HG03432 (cell line): ENCODE data around the gene BARHL1.
"Not testable (repeated sequence)": the region's sequence is repeated elsewhere in the genome, so short reads cannot be mapped to it uniquely, and the experiment has no call there.

Experiments used
- ATAC-seq: cut with Tn5 transposase; IDR thresholded peaks from one replicate; pipeline ENCODE4 v1.9.1; 2021; ENCODE audit warnings: mild to moderate bottlenecking, moderate library complexity; ENCODE audit not compliant: unreplicated experiment

The BARHL1 gene

DNA sequence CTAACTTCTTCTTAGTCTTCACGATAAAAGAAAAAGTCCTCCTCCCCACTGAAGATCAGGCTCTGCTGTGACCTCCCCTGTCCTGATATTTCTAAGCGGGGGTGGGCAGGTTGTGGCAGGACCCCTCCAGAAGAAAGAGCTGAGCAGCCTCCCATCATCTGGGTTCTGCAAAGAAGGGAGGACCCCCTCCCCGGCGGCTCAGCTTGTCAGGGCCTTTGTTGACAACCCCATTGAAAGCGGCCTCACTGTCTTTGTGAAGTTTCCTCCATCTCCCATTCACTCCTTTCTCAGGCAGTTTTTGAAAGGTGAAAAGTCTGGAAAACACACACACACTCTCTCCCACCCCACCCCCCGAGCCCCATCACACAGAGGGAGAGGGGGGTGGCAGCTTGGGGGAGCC is 26.2 kb upstream of the BARHL1 start:
- no peak for ATAC-seq

DNA sequence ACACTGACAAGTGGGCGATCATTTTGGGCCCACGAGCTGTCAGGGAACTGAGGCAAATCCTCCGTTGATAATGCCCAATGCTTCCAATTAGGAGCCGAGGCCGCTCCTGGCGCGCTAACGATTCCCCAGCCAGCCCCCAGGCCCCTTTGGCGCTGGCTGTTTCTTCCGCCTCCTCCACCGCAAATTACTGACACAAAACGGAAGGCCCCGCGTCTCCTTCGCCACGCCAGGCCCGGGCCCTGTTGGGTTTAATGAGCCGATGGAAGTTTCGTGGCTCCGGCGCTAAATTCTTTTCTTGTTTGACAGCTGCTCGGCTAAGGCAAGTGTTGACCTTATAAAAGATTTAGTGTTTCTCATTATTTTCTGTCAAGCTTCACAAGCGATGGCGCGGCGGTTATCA is 25.7 kb upstream of the BARHL1 start:
- no peak for ATAC-seq

DNA sequence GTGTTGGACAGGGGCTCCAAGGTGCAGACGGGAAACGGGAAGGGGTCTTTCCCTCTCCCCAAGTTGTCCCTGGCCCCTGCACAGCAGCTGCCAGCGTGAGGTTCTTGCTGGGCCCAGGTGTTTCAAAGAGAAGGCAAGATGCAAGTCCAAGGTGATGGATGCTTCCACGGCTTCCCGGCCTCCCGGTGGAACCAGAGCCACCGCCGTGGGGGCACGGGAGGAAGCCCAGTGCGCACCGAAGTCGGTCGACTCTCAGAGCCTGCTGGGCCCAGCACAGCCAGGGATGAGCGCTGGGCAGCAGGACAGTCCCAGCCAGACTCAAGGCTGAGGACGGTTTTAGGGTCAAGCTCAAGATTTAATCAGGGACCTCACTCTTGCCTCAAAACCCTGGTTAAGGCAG is 25.2 kb upstream of the BARHL1 start:
- no peak for ATAC-seq

DNA sequence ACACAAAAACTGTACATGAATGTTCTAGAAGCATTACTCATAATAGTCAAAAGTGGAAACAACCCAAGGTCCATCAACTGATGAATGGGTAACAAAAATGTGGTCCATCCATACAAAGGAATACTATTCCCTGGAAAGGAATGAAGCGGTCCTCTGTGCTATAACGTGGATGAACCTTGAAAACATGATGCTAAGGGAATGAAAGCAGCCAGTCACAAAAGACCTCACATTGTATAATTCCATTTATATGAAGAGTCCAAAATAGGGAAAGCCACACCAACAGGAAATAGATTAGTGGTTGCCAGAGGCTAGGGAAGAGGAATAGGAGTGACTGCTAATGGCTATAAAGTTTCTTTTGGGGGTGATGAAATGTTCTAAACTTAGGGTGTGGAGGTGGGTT is 22.7 kb upstream of the BARHL1 start:
- no peak for ATAC-seq

DNA sequence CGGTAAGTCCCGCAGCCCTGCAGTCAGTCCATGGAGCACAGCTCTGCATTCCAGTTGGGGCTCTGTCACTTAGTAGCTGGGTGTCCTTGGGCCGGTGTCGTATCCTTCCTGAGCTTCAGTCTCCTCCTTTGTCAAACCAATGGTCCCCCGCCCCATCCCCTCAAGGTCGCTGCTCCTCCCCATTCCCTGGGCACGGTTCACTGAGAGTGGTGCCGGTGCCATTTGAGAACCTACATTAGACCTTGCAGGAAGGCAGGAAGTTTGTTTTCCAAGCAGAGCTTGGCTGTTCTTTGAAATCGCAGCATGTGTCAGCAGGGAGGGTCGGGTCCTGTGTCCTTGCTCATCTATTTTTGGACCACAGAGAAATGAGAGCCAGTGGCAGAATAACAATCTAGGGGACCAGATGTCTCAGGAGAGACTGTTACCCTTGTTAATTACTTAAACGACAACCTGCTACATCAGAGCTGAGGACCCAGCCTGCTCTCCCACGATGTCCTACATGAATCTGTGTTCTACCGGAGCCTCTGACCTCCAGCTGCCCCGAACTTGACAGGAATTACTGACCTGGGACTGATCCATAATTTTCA is 21.7 kb upstream of the BARHL1 start:
- ATAC-seq: no peak

DNA sequence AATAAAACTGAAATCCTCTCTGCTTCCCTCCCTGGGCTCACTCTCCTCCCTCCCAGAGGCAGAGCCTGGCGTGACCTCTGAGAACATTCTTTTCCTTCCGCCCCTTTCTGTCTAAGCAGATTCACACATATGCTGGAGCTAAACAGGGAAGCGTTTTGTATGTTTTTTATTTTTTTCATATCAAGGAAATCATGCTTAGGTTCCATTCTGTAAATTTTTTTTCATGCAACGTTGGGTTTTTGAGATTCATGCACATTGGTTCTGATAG is 20.2 kb upstream of the BARHL1 start:
- no peak for ATAC-seq

DNA sequence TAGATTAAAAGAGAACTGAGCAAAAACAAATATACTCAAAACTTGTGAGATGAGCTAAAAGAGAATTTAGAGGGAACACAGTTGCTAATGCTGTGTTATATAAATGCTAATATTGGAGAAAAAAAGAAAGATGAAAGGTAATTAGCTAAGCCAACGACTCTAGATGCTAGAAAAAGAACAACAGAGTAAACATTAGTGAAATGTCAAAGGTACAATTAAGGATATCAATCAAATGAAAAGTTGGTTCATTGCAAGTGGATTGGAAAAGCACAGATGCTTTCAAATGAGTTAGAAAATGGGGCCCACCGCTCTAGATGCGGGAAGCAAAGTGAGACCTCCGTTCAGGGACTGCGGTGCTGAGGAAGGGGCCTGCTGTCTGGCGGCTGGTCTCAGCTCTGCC is 17.9 kb upstream of the BARHL1 start:
- ATAC-seq: no peak

DNA sequence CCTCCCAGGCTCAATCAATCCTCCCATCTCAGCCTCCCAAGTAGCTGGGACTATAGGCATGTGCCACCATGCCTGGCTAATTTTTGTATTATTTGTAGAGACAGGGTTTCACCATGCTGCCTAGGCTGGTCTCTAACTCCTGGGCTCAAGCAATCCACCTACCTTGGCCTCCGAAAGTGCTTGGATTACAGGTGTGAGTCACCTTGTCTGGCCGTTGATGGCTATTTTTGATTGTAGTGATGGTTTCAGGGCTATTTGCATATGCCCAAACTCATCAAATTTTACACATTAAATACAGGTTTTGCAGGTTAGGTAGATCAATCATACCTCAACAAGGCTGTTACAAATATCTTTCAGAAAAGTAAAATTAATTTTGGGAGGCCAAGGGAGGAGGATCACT is 13.6 kb upstream of the BARHL1 start:
- ATAC-seq: not testable (repeated sequence)

DNA sequence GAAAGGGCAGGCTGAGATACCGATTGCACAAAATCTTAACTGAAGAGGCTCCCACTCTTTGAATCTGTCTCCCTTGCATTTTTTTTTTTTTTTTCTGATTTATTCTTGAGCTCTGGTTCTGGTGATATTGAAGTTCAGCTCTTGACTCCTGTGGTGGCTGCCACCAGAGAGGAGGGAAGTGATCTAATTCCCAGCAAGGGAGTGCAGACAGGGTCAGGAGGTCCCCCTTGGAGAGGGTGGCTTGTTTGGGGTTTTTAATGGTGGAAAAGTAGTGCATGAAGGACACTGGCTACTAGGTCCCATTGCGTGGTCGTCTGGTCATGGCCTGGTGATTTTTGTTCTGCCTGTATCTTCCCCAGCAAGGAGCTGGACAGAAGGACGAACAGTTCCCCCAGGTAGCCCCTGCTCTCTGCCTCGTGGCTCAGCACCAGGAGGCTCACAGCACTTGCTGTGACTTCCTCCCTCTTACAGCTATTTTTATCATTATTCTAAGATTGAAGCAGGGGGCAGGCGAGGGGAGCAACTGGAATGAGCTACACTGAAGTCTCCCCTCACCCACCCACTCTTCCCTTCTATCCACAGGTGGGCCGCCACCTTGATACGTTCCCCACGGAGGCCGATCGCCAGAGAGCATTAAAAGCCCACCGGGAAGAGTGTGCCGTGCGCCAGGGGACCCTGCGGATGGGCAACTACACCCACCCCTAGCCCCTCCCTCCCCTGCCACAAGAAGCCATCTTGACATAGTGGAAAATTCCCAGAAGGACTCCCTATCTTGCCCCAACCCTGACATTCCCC is 10.4 kb upstream of the BARHL1 start:
- ATAC-seq: no peak

DNA sequence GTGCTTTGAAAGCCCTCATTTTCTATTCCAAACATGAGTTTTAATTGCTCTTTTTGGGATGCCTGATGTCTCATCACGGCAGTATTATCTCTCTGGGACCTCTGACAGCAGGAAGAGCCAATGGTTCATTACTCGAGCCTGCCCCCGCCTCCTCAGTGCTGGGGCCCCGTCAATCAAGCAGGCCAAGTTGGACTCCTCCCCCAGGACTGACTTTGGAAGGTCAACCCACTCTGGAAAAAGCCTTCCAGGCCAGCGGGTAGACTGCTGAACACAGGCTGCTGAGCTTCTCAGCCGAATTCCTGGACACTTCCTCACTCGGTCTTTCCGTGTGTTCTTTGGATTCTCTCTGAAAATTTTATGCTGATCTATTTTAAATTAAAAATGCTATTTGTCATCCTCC is 9.5 kb upstream of the BARHL1 start:
- ATAC-seq: no peak

DNA sequence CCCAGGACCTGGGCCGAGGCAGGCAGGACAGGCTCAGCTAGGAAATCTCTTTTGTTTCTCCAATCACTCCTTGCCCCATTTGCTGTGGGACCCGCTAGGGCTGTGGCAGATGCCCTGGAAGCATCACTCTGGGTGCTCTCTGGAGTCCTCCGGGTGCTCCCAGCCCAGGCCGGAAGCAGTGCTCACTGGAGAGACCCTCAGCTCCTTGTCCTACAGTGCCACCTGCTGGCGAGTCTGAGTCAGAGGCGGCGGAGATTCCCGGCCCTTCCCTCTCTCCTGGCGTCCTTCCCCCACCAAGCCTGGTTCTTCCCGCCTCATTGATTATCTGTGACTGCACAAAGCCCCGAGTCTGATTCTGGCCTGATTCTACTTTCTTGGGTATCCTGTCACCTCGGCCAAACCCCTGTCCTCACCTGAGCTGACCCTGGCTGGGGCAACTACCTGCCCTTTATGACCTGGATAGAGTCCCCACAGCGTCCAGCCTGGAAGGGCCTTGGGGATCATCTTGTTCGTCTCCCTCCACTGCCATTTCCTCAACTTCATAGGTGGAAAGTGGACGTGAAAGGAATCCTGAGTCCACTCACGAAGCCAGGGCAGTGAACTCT is 7.3 kb upstream of the BARHL1 start:
- no peak for ATAC-seq

DNA sequence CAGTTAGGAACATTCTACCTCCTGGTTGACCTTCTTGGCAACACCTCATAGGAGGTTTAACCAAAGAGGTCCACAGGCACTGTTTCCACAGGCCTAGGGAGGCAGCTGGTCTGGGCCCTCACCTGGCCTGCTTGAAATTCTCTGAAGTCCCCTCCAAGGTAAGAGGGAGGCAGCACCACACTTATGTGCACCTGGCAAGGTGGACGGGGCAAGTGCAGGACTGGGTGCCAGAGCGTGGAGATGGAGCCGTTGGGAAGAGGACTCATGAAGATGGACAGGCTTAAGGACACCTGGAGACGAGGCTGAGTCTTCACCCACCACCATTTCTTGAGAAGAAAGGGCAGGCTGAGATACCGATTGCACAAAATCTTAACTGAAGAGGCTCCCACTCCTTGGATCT is 6.6 kb upstream of the BARHL1 start:
- no peak for ATAC-seq

DNA sequence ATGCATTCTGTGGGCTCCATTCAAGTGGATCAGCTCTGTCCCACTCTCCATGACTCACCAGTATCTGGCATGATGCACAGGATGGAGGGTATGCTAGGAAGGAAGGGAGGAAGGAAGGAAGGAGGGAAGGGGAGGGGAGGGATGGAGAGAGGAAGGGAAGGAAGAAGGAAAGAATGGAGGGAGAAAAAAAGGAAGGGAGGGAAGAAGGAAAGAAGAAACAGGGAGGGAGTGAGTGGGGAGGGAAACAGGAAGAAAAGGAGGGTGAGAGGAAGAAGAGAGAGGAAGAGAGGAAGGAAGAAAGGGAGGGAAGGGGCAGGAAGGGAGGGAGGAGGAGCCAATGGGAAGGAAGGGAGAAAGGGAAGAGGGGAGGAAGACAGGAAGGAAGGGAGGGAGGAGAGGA is 5.3 kb upstream of the BARHL1 start:
- no peak for ATAC-seq

DNA sequence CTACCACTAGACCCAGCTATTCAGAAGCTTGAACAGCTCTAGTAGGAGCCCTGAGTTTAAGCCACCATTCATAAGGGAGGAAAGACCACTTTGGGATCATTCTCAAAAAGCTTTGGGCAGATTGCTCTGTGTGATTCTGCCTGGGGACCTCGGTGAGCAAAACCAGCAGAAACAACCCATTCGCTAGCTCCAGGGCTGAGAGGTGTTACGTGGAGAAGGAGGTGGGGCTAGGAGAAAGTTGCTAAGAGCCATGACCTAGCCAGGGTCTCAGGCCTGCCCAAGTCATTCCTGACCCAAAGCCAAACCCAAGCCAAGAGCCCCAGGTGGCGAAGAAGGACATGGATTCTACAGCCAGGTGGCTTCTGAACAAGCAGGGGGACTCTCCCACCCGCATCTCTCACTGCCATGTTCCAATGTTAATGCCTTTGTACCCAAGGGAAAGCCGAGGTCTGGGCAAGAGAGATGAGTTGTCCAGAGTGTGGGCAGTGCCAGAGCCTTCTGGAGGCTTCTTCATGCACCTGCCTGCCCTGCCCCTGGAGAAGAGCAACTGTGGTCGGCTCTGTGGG is 4.0 kb upstream of the BARHL1 start:
- ATAC-seq: no peak

DNA sequence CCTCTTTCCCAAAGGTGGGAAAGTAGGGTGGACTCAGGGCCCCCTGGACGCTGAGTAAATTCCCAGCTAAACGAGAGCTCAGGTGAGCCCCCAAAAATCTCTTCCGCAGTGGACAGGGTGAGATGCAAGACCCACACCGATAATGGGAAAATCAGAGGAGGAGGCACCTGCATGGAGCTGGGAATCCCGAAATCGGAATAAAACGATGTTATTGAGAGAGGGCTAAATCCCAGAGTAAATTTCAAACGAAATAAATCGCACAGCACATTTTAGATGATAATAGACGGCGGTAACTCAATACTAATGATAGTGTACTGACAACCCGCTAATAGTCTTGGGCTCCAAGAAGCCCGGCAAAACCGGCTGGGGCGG is 3.0 kb upstream of the BARHL1 start:
- no peak for ATAC-seq

DNA sequence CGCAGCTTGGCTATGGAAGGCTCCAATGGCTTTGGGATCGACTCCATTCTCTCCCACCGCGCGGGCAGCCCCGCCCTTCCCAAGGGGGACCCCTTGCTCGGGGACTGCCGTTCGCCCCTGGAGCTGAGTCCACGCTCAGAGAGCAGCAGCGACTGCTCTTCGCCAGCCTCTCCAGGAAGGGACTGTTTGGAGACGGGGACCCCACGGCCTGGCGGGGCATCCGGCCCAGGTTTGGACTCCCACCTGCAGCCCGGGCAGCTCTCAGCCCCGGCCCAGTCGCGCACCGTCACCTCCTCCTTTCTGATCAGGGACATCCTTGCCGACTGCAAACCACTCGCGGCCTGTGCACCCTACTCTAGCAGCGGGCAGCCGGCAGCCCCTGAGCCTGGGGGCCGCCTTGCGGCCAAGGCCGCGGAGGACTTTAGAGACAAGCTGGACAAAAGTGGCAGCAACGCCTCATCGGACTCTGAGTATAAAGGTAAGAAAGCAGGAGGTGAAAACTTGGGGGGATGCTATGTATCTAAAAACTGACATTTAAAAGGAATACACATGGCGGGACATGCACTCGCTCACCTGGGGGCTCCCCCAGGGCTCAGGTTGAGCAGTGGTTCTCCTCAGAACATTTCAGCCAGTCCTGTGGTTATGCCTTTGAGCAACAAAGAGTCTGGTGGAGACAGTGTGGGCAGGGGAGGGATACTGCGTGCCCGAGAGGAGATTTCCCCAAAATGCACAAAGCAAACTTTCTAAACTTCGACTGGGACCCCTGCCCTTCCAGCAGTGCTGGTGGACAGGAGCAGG is 579 bp downstream of the BARHL1 start:
- ATAC-seq: no peak

DNA sequence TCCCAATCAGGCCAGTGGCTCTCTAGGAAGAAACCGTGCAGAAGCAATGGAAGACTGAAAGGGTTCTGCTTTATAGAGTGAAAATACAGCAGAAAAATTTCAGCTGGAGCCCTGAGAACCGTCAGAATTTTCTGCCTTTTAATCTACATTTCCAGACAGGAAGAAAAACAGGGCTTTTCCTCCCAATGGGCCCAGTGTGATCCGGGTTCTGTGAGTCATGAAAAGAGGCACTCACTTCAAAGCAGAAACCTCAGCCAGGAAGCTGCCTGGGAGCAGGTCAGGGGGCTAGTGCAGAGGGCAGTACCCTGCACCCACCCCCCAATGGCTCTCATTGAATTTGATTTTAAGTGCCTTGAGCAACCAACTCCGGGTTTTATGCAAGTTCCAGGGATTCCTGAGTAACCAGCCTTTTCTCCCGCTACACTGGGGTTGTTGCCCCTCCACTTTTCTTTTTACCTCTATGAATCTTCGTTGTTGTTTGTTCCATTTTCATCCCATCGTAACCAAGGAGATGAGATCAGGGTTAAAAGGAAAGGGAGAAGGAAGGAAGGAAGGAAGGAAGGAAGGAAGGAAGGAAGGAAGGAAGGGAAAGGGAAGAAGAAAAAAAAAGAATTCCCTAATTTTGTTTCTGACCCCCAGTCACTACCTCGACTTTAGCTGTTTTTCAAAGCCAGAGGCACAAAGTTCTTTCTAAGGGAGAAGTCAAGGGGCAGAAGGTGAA is 1.3 kb downstream of the BARHL1 start:
- ATAC-seq: no peak

DNA sequence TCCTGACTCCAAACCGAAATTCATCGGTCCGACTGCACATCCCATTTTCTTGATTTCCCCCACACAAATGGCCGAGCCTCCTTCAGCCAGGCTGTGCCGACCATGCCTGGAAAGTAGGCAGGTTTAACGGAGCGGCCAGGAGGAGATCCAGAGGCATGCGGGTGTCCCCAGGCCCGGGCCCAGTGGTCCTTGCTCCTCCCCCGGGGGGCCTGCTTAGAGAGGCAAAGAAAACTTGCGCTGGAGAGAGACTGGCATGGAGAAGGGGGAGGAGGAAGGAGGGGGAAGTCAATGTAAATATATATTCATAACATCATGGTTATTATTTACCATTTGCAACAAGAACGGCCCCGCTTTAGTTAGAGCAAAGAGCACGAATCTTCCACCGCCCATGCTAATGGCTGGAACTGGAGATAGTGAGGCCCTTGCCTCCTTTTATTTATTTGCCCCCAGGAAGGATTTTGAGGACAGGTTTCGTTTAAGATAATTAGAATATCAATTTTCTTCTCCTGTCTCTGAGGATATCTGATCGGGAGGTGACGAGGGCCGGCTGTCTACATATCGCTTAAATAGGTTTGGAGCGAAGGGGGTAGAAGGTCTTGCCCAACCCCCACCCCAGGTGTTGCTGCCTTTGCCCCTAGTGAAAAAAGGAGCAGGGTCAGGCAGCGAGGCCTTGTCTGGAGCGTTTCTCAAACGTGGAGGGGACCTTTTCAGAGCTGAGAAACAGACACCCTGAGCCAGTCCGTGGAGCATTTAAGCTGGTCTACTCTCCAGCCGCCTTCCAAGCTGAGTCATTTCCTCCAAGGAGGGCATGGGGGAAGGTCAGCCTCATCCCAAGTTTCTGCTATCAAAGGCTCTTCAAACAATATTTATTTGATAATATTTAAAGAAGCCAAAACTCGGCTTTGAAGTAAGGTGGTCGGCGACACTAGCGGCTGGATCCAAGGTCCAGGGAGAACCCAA is 2.5 kb downstream of the BARHL1 start:
- ATAC-seq: no peak

DNA sequence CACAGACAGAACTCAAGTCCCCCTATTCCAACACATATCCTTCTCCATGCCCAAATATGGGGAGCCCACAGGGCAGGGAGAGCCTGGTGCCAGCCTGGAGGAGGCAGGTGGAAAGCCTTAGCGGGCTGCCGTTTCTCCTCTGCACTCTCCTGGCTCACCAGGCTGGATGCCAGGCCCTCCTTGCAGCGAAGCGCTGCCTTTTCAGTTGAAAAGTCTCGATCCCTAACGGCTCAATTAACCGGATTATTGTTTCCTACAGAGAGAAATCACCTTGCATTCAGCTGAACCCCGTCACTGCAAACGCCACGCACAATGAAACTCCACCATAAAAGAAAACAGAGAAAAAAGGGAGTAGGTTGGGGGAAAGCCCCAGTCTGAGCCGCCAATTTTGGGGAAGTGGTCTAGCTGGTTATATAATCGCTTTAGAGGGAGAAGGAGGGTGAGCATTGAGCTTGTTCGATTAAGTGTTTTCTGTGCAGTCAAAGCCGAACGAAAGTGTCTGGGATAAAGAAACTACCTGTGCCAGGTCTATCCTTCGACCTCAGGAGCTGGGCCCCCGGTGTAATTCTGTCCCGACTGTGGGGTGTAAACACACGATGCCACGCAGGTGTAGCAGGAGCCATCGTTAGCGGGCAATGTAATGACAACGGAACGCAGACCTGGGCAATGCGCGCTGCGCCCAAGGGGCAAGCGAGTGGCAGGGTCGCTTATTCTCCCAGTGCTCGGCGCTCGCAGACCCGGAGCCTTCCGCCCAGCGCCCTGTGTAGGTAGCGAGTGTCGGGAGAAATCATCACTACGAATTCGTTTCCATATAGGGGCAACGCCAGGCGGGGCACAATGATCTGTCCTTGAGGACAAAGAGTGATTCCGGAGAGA is 3.8 kb downstream of the BARHL1 start:
- no peak for ATAC-seq
